Activated T-helper 1 cell treated with Interleukin-2 at 50 U/mL for 16 hours (primary cell): ENCODE data around the gene STX8.
"Not testable (repeated sequence)": the region's sequence is repeated elsewhere in the genome, so short reads cannot be mapped to it uniquely, and the experiment has no call there.

Experiments used
- DNase-seq: peaks from one replicate; pipeline ENCODE4 v3.0.0-alpha.2; 2020; ENCODE audit warnings: low read depth

Gene STX8

GRCh38 chr17:9575381-9576101, at the start of gene STX8:
STX8 (minus strand) TSS chr17:9575820; CDS start chr17:9575808, 12 bp downstream.
- DNase-seq: peak; percentile 62

- no peak for DNase-seq
Observed at GRCh38 chr17:9622961-9623360, 47.3 kb upstream of the STX8 start.

GRCh38 chr17:9615486-9615885, 39.9 kb upstream of the STX8 start:
- no peak for DNase-seq

GRCh38 chr17:9612006-9612405, 36.4 kb upstream of the STX8 start:
- no peak for DNase-seq

DNA sequence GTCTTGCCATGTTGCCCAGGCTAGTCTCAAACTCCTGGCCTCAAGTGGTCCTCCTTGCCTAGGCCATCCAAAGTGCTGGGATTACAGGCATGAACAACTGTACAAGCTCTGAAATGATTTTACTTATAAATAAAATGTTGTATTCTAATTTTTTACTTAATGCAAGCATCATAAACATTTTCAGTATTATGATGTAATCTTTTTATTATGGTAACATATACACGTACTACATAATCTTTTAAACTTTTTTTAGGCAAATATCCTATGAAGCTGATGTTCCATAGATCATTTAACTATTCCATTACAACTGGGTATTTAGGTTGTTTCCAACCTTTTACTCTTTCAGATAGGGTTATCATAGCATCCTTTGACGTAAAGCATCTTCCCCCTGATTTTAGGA, 35.9 kb upstream of the STX8 start:
- no peak for DNase-seq

- not testable (repeated sequence) for DNase-seq
Observed at GRCh38 chr17:9607058-9607457, 31.4 kb upstream of the STX8 start.

GRCh38 chr17:9606453-9606852, 30.8 kb upstream of the STX8 start:
- DNase-seq: no peak

DNA sequence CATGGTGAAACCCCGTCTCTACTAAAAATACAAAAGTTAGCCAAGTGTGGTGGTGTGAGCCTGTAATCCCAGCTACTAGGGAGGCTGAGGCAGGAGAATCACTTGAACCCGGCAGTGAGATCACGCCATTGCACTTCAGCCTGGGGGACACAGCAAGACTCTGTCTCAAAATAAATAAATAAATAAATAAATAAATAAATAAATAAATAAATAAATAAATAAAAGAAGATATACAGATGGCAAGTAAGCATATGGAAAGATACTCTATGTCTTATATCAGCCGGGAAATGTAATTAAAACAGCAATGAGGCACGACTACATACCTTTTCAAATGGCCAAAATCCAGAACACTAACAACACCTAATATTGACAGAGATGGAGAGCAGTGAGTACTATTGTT, 29.0 kb upstream of the STX8 start:
- DNase-seq: not testable (repeated sequence)

DNA sequence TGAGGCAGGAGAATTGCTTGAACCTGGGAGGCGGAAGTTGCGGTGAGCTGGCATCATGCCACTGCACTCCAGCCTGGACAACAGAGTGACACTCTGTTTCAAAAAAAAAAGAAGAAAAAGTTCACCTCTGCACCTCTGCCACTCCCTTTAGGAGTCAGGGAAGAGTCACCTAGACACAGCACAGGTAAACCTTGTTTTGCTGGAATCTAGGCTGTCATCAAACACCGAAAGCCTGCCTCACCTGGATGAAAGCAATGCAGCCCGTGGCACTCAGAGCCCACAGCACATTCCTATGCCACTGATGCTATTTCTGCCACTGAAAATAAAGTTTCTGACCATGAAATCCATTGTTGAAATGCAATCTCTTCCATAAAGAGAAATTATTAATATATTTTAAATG, 23.0 kb upstream of the STX8 start:
- no peak for DNase-seq

DNA sequence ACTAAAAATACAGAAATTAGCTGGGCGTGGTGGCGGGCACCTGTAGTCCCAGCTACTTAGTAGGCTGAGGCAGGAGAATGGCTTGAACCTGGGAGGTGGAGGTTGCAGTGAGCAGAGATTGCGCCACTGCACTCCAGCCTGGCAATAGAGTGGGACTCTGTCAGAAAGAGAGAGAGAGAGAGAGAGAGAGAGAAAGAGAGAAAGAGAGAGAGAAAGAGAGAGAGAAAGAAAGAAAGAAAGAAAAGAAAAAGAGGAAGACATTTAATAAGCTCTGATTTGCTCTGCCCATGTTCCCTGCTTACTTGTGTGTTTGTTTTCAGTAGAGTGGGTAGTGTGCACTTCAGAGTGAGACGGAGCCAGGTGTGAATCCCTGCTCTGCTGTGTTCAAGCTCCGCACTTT, 22.0 kb upstream of the STX8 start:
- DNase-seq: not testable (repeated sequence)

DNA sequence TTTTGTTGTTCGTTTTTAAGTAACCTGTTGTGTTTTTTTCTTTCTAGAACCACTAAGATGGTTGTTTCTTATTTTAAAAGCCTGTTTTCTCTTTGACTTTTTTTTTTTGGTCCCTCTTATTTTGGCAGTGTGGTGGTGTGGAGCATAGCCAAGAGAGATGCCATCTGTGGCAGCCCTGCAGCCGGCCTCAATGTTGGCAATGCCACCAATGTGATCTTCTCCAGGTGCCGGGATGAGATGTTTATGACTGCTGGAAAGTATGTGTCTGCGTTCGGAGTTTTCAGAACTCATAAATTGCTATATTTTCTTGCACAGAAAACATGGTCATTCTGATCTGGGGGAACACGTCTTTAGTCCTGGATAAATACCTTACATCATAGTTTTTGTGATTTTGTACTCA, 18.4 kb upstream of the STX8 start:
- DNase-seq: no peak

- DNase-seq: no peak
Observed at GRCh38 chr17:9587969-9588656, 12.5 kb upstream of the STX8 start.

GRCh38 chr17:9577373-9577709, 1.7 kb upstream of the STX8 start:
- DNase-seq: no peak

DNA sequence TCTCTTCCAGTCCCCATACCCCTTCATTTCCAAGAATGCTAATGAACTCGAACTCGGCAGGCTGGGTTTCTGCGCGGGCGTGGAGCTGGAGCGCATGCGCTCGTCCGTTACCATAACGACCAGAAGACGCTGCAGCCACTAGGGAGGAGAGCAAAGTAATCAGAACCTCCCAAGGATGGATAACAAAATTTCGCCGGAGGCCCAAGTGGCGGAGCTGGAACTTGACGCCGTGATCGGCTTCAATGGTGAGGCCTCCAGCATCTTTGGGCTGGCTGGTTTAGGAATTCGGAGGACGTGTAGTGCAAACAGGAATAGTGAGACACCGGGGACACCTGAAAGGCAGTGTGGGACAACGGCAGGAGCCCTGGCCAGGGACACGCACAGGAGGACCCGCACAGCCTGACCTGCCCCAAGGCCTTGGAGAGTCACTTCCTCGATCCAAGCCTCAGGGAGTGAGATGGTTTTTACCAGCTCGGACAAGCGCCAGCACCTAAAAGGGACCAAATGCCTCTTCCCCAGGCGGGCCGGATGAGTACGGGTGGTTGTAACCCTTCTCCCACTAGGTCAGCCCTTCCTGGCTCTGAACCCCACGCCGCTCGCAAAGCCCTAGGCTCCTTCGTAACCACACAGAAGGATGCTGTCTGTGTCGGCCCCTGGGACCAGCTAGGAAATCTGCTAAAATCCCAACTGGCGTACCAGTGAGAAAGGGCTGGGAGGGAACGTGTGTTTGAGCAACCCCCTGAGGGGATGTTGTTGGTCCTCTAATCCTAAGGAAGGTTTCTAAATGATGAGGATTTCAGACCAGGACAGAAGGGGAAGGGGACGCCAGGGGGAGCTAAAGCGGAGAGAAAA, 1.1 kb upstream of the STX8 start, which contains the start of gene CFAP52:
CFAP52 (plus strand) TSS at position 122 of the 852 bp plus-strand sequence; CDS start at position 176, 54 bp downstream.
- peak; percentile 59 for DNase-seq

GRCh38 chr17:9571201-9571600, 4.4 kb downstream of the STX8 start:
- no peak for DNase-seq

DNA sequence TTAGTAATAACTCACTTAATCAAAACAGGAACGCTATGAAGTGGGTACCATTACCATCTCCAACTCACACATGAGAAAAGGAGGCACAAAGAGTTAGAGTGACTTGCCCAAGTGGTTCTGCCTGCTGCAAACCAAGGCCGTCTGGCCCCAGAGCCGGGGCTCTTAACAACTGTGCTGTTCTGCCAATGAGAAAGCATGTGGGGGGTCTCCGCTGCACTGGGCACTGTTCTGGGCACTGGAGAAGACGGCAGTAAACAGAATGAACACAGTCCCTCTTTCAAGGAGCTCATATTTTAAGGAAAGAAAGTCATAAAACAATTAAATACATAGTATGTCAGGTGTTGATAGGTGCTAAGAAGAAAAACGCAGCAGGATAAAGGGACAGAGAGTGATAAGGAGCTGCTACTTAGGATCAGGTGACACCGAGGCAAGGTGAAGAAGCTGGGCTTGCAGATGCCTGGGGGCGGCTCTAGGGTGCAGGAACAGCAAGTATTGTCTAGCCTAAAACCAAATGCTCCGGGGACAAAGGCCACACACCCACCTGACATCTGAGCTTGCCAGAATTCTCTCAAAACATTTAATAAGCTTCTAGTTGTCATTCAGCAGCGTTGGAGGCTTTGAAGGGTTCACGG, 6.5 kb downstream of the STX8 start:
- DNase-seq: no peak

DNA sequence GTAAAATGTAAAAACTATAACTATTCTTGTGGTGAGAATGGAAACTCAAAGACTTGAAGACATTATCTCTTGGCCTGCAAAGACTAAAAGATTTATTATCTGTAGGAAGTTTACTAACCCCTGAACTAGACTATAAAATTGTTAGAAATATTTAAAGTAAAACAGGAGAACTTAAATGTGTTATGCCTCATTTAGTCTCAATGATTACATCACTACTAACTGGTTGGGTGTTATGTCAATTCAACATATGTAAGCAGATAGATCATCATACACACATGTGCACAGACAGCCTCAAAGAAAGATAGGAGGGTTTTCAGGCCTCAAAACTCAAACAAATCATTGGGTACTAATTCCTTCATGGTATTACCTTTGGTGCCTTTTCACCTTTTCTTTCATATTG, 7.6 kb downstream of the STX8 start:
- no peak for DNase-seq

- not testable (repeated sequence) for DNase-seq
Observed at GRCh38 chr17:9566739-9567138, 8.9 kb downstream of the STX8 start.

DNA sequence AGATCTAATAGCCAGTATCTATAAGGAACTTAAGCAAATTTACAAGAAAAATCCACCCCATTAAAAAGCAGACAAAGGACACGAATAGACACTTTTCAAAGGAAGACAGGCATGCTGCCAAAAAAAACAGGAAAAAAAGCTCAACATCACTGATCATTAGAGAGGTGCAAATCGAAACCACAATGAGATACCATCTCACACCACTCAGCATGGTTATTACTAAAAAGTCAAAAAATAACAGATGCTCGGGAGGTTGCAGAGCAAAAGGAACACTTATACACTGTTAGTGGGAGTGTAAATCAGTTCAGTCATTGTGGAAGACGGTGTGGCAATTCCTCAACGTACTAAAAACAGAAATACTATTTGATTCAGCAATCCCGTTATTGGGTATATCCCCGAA, 9.6 kb downstream of the STX8 start:
- DNase-seq: no peak

GRCh38 chr17:9564104-9564503, 11.5 kb downstream of the STX8 start:
- DNase-seq: no peak

DNA sequence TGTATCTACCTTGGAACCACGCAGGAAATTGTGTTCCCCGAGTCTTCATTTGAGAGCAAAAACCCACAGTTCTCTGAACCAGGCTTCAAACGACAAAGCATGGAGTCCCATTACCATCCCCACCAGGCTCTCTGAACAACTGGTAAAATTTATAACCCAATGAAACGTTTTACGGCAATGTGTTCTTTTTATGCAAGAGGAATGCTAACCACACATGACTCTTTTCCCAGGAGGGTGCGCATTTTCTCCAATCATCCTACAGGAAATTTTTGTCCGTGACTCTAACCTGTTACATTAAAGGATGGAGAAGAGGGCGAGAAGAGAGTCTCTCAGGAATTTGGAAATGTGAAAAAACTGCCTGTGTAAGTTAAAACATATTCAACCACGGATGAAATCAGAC, 17.8 kb downstream of the STX8 start:
- DNase-seq: no peak

- DNase-seq: no peak
Observed at GRCh38 chr17:9557161-9557755, 18.4 kb downstream of the STX8 start.
